ENCODE results near the gene SMG5.

GRCh38 chr1:156246241-156246780, 36.3 kb downstream of the SMG5 start:
- TF ChIP-seq POLR2A (IDR thresholded peaks at IDR 0.05) (no peak), EP300 (IDR thresholded peaks at IDR 0.05) (no peak)

All from tibial nerve (tissue), 3 donors.